Midbrain (tissue), 1 donor: ENCODE measurements around the gene SAMD14.

Experiments used
- DNase-seq: peaks from one replicate; lab custom pipeline; 2025; lab: John Stamatoyannopoulos, UW

The SAMD14 gene

GRCh38 chr17:50097455-50097854 is 32.5 kb downstream of the SAMD14 start:
- DNase-seq: no peak

DNA sequence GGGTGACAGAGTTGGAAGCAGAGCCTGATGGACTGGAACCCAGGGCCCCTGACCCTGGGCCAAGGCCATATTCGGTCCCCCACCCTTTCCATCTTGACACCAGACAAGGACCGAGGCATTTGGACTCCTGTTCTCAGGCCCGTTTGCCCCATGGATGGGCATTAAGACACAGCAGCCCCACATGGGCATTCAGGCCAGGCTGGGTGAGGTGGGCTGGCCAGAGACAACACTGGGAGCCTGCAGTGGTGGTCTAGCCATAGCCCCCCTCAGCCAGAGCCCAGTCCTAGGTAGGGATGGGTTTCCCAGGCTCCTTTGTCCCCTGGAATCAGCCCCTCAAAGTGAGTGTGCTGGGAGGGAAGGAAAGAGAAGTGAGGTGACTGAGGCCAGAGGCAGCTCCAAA is 33.2 kb downstream of the SAMD14 start:
- DNase-seq: no peak

DNA sequence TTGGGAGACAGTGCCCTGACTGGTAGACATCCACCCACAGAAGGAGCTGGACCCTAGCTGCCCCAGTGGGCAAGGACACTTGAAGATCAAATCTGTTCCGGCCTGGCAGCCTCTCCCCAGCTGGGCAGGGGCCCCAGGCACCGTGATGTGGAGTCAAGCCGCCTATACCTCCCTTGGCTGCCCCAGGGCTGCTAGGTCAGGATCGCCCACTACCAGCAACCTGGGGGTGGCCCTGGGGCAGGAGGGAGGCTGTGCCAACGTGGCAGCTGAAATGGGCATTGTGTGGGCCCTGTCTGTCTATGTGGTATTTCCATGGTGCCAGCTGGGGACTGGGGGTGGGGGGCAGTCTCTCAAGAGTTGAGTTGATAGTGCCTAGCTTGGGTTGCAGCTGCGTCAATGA is 33.9 kb downstream of the SAMD14 start:
- DNase-seq: no peak

DNA sequence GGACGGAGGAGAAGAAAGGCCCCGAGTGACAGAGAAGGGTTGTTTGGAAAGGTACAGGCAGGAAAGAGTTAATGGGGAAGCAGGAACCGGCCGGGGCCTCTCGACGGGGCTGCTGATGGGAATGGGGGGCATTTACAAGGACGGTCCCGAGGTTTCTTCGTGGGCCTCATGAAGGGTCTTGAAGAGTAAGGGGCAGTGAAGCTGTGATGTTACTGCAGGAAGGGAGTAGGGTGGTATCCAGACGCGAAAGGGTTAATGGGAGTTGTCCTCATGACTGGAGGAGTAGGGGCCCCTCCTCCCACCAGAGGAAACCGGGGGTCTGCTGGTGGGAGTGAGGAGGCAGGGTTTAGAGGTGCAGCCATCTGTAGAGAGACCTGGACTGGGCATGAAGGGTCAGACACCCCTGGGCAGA is 34.3 kb downstream of the SAMD14 start:
- no peak for DNase-seq

DNA sequence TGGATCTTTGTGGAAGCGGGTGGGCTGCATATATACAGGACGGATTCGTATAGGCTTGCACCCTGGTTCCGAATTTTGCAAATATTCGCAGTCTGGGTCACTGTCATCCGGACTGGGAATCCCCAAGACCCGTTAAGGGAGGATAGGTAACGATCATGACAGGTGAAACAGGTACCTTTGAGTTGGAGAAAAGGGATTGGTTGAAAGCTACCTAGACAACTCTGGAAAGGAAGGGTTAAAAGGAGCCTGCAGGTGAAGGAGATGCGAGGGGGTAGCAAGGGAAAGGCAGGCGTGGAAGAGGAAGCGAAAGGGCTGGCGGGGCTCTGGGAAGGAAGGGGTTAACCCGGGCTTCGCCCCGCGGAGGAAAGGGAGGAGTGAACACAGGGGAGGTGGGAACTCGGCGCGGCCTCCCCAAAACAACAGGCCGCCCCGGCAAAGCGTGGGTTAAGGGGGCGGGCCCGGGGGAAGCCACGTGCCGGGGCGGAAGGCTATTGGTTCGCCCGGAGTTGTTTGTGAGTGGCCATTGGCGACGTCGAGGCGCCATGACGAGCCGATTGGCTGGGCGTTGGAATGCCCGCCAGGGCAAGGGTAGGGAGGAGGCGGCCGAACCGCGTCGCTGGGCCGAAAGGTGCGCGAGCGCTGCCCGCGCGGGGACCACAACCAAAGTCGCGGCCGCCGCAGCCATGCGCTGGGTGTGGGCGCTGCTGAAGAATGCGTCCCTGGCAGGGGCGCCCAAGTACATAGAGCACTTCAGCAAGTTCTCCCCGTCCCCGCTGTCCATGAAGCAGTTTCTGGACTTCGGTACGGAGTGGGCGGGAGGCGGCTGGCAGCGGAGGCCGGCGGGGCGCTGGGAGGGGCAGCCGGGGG is 35.0 kb downstream of the SAMD14 start, which contains the start of gene PDK2:
Gene PDK2, plus strand, starts transcription at position 599 of the 867 bp plus-strand sequence. Its CDS starts 85 bp downstream, at position 684.
- peak; percentile 97 for DNase-seq

- DNase-seq: peak; percentile 94
Observed at GRCh38 chr17:50094243-50094752, 35.7 kb downstream of the SAMD14 start.

- no peak for DNase-seq
Observed at GRCh38 chr17:50093807-50094206, 36.2 kb downstream of the SAMD14 start.

GRCh38 chr17:50093246-50093645 is 36.7 kb downstream of the SAMD14 start:
- no peak for DNase-seq

DNA sequence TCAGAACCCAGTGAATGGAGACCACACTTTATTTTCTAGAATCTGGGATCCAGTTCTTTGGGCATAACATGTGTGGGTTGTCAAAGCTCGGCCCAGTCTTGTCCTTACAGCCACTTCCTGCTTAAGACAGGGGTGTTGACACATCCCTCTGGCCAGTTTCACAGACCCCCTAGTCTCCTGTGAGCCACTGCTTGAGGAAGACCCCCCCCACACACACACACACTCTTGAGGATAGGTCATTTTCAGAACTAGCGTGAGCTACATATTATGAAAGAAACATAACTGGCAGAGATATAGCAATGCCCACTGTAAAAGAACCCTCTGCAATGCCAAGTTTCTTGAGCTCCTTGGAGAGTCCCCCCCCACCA is 38.1 kb downstream of the SAMD14 start:
- no peak for DNase-seq

GRCh38 chr17:50090971-50091917 is 38.7 kb downstream of the SAMD14 start:
- no peak for DNase-seq

DNA sequence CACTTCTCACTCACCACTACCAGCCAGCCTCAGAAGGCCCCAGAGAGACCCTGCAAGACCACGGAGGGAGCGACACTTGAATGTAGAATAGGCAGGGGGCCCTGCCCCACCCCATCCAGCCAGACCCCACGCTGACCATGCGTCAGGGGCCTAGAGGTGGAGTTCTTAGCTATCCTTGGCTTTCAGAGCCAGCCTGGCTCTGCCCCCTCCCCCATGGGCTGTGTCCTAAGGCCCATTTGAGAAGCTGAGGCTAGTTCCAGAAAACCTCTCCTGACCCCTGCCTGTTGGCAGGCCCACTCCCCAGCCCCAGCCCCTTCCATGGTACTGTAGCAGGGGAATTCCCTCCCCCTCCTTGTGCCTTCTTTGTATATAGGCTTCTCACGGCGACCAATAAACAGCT is 39.9 kb downstream of the SAMD14 start:
- DNase-seq: no peak

GRCh38 chr17:50088952-50089825 is 40.8 kb downstream of the SAMD14 start:
- DNase-seq: no peak

- DNase-seq: no peak
Observed at GRCh38 chr17:50087912-50088405, 42.0 kb downstream of the SAMD14 start.

DNA sequence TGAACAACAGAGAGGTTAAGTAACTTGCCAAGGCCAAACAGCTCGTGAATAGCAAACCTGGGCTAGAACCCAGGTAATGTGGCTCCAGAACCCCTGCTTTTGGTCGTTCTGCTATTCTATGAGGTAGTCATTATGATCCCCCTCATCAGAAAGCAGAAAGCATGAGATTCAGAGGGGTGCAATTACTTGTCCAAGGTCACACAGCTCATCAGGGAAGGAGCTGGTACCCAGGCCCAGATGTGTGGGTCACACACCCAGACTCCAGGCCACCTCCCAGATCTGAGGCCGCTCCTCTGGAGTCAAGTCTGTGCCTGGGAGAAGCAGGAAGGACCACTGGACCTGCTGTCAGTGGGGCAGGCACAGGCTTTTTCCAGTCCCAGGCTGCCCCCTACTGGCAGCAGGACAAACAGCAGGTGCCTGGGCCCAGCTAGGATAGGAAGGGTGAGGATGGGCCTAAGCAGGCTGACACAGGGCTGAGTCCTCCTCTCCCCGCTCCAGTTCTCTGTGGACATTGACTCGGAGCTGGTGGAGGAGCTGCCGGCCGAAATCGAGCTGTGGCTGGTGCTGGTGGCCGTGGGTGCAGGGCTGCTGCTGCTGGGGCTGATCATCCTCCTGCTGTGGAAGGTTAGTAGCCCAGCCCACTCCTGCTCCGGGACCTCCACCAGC is 42.6 kb downstream of the SAMD14 start:
- DNase-seq: peak; percentile 30

GRCh38 chr17:50081757-50082156 is 48.2 kb downstream of the SAMD14 start:
- no peak for DNase-seq

DNA sequence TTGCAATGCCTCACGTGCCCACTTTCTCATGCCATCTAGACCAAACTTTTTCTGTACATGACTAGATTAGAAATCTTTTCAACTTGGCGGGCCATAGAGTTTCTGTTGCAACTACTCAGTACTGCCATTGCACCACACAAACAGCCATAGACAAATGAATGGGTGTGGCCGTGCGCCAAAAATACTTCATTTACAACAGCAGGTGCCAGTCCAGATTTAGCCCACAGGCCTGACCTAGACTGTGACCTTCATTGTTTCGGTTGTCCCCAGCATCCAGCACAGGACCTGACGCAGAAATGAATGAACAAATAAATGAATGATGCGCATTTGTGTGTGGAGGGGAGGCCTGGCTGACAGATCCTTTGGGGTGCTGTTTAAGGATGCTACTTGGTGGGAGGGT is 49.1 kb downstream of the SAMD14 start:
- no peak for DNase-seq

GRCh38 chr17:50080096-50080480 is 49.9 kb downstream of the SAMD14 start:
- DNase-seq: no peak

DNA sequence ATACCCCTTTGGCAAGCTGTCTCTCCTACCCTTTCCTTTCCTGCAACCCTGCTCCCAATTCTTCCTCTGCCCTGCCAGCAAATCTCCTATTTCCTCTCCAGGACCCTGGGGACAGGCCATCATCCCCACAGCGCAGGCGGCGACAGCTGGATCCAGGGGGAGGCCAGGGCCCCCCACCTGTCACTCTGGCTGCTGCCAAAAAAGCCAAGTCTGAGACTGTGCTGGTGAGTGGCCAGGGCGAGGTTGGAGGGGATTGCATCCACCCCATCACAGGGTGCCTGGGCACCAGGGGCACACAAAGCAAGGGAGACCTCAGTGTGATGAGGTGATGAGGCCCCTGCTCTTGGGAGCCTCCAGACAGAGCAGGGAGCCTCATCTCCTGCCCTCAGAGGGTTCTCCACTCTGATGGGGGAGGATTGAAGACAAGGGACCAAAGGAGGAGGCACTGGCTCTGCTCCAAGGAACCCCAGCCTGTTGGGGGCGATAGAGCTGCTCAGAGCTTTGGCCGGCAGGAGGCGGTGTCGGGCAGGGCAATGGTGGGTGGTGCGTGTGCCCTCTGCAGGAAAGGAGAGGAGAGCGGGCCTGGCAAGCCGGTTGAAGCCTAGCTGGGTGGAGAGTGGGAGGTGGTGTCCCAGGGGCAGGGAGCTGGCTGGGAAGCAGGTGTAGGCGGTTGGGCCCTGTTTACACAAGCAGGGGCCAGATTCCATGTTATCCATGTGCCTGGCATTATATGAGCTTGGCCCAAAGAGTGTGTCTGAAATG is 50.4 kb downstream of the SAMD14 start:
- no peak for DNase-seq

DNA sequence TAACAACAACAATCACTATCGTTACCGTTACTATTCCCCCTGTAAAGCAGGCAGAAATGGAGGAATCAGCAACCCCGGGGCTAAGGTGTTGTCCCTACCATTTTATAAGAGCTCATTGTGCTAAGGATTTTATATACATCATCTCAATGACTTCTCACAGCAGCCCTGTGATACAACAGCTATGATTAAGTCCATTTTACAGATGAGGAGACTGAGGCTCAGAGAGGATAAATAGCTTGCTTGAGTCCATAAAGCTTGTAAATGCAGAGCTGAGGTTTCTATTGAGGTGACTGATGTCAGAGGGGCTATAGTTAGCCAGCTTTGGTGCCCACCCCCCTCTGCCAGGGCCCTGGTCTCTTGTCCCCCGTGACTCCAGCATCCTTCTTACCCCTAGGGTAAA is 51.5 kb downstream of the SAMD14 start:
- no peak for DNase-seq

GRCh38 chr17:50076591-50077235 is 53.2 kb downstream of the SAMD14 start:
- no peak for DNase-seq
